GM12872 (cell line): ENCODE data around the gene TMEM87B.

Experiments
- TF ChIP-seq, protein P1 (sequence below): IDR thresholded peaks from 3 replicates; pipeline ENCODE4 v1.5.1; 2011; ENCODE audit warnings: low read depth, mild to moderate bottlenecking, low read length, moderate library complexity; ENCODE audit not compliant: insufficient read depth

Gene TMEM87B

DNA sequence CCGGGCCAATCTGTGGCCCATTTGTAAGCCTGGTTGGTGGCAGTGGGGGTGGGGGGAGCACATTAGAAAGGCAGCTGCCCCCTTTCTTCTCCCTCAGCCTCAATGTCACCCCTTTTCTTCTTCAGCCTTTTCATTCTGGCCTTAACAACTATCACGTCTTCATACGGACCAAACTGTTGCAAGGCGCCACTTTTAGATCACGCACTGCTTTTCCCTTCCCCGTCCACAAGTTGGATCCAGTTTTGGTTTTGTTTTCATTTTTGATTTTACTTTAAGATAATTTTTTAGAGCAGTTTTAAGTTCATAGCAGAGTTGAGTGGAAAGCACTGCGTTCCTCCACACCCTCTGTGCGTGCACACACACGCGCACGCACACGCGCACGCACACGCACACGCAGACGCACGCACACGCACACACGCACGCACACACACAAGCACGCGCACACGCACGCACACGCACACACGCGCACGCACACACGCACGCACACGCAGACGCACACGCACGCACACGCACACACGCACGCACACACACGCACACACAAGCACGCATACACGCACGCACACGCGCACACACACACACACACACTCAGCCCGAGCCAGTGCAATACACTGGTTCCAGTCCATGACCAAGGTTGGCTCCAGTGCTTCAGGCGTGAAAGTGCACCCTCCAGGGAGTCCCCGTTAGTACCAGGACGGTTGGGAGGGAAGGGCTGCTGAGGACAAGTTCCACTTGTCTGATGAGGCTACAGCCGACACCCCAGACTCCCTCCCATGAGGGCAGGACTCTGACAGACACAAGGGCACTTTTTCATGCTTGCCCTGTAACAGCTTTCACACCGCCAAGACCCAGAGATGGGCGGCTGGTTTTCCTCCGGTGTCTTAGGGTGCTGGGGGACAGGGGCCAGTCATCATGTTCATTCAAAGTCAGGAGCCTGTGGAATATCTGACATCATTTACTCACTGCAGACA lies 105.5 kb downstream of the TMEM87B start:
- TF ChIP-seq, protein P1, sequence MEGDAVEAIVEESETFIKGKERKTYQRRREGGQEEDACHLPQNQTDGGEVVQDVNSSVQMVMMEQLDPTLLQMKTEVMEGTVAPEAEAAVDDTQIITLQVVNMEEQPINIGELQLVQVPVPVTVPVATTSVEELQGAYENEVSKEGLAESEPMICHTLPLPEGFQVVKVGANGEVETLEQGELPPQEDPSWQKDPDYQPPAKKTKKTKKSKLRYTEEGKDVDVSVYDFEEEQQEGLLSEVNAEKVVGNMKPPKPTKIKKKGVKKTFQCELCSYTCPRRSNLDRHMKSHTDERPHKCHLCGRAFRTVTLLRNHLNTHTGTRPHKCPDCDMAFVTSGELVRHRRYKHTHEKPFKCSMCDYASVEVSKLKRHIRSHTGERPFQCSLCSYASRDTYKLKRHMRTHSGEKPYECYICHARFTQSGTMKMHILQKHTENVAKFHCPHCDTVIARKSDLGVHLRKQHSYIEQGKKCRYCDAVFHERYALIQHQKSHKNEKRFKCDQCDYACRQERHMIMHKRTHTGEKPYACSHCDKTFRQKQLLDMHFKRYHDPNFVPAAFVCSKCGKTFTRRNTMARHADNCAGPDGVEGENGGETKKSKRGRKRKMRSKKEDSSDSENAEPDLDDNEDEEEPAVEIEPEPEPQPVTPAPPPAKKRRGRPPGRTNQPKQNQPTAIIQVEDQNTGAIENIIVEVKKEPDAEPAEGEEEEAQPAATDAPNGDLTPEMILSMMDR = no peak

DNA sequence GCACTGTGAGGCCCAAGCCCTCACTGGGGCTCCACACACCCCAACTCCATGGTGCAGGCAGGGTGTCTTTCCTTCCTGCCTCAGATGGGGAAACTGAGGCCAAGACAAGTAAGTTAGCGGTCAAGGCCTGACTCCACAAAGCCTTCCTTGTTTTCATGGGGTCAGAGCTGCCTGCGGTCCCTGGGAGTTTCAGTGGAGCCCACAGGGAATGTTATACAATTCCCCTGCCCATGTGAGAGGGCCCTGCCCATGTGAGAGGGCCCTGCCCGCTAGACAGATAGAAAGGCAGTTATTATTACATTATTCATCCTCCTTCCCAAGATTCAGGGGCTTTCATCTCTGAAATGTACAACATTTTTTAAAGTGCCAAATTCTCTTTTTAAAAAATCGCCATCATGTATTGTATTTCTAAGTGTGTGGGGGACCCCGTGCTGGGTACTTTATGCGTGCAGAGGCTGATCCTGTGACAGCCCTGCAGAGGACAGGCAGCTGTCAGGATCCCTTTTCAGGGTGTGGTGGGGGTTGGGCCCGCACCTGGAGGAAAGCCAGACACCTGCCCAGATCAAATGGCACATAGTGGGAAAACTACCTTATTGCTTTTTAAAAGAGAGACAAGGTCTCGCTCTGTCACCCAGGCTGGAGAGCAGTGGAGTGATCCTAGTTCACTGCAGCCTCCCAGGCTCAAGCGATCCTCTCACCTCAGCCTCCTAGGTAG lies 106.5 kb downstream of the TMEM87B start:
- TF ChIP-seq, protein P1 = no peak

DNA sequence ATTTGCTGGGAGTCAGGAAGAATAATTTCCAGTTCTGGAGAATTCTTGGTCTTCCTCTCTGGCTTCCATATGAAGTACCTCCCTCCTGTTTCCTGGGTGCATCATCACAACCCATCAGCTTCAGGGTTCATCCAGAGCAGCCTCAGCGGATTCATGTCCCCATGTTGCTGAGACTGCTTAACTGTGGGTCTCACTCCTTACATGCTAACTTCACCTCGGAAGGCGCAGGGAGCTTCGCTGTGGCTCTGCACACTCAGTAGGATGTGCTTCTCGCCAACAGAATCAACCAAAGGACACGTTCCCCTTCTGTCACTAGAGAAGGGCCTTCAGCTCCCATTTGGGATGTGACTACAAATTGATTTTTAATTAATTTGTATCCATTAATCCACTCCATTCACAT lies 107.3 kb downstream of the TMEM87B start:
- TF ChIP-seq, protein P1 = no peak

DNA sequence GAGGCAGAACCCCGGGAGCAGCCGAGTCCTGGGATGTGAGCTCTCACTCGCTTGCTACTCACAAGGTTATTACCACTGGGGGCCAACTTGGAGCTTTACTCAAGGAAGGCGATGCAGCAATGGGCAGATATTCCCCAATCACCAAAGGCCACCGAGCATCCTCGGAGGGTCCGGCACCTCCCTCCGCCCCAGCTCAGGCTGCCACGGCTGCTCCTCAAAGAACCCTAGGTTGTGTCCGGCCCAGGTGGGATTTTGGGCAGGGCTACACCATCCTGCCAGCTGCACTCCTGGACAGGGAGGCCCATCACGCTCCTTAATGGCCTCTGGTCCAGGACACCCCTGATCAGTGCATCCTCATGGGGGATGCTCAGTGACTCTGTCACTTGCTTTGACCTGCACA lies 107.9 kb downstream of the TMEM87B start:
- TF ChIP-seq, protein P1 = no peak

DNA sequence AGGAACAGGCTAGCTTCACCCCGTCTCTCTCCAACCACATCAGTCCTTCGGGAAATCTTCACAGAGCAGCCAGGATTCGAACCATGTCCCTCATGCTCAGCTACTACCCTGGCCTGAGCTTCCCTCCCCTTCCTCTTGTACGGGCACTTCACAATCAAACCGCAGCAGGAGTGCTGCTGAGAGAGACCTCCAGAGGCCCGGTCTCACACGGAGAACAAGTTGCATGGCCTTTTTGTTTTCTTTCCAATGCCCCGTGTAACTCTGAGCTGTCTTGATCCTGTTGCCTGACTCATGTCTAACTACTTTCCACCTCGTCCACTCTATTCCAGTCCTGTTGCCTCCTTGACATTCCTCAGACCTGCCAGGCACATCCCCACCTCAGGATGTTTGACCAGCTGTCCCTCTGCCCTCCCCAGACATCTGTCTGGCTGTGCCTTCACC lies 108.5 kb downstream of the TMEM87B start:
- TF ChIP-seq, protein P1 = no peak

DNA sequence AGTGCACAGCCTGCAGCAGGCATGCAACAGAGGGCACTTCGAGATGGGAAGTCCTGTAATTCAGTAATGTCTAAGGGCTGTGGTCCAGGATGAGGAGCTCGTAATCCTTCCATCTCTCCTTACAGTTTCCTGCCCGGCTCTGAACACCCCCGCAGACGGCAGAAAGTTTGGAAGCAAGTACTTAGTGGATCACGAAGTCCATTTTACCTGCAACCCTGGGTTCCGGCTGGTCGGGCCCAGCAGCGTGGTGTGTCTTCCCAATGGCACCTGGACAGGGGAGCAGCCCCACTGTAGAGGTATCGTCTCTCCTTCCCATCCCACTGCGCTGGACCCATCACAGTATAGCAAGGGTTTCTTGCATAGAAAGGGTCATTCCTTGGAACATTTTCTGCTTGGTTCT lies 109.8 kb downstream of the TMEM87B start:
- TF ChIP-seq, protein P1 = no peak

DNA sequence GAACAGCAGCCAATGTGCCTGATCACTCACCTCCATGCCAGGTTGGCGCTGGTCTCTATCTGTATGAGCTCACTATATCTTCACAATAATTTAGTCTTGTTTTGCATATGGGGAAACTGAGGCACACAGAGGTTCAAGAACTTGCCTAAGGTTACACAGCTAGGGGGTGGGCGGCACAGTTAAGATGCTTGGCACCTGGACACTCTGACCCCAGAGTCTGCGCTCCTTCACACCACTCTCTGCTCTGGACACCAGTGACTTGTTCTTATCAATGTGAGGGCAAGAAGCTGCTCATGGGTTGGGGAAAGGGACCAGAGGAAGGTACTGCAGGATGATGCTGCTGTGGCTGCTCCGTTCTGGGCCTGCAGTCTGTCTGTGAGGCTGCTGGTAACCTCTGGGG lies 110.2 kb downstream of the TMEM87B start:
- TF ChIP-seq, protein P1 = no peak
